T47D (cell line): ENCODE data around the gene SERPINB7.

Source experiments
- DNase-seq, 2 experiments: peaks; one replicate each; pipeline versions ENCODE4 v3.0.0 to v3.0.0-alpha.2; 2011 to 2012; ENCODE audit warnings: low read depth in 1 of 2, low spot score in 1 of 2
- JUND ChIP-seq: IDR thresholded peaks from 2 replicates; pipeline ENCODE4 v1.6.1; 2012; ENCODE audit warnings: low read depth
- in situ Hi-C: cut with HindIII; loops from 2 replicates; pipeline ENCODE4 v1.10.0; 2016; ENCODE audit warnings: low sequenced_read_pairs, low pct_unique_long_range_greater_than_20kb

Gene SERPINB7

DNA sequence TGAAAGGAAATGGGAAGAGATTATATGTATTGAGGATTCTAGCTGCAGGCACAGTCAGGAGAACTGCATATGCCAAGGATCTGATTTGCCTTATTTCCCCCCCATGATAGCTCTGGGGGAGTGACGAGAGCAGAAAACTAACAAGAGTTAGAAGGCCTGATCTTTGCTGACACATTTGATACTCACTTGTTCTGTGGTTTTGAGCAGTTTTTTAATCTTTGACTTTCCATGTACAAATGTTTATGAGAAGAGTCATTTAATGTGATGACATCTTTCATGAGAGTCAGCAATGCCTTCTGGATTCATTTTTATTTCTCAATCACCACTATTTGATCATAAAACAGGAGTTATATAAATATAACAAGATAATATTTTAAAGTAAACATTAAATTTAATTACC is 12.7 kb upstream of the SERPINB7 start:
- in situ Hi-C loops = no loop called here
- no peak for DNase-seq
- TF ChIP-seq JUND = no peak

- in situ Hi-C loops = no loop called here
- no peak for DNase-seq
- no peak for TF ChIP-seq JUND
Measured at GRCh38 chr18:63763831-63764600, 11.2 kb upstream of the SERPINB7 start.

DNA sequence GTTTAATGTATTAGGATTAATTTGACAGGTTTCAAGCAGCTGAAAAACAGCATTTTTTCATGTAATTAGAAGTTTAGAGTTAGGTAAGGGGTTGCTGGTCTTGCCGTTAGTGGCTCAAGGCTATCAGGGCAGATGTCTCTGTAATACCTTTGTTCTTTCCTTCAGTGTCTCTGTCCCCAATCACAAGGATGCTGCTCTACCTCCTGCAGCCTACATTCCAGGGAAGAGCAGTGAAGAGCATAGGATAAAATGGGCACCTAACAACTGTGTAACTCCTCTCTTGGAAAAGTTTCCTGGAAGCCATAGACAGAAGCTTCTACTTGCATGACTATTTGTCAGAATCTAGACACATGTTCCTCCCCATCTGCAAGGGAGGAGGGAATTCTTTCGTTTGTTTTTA is 9.4 kb upstream of the SERPINB7 start:
- no peak for DNase-seq
- no peak for TF ChIP-seq JUND
- in situ Hi-C loops = no loop called here

DNA sequence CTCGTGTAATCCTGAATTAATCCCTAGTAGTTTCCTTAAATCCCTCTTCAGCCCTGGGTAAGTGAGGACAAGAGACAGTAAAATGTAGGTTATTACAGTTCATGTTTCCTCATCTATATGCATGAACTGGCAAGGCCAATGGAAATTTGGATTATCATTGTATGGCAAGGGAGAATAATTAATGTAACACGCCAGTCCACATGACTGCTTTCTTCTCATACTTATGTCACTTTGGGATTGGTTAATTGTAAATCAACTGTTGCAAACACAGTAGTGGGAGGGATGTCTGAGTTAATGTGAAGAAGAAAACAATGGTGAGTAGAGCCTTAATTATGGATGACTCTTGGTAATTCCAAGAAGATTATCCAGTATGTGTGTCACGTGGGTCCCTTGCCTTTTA is 1.7 kb upstream of the SERPINB7 start:
- in situ Hi-C loops = no loop called here

DNA sequence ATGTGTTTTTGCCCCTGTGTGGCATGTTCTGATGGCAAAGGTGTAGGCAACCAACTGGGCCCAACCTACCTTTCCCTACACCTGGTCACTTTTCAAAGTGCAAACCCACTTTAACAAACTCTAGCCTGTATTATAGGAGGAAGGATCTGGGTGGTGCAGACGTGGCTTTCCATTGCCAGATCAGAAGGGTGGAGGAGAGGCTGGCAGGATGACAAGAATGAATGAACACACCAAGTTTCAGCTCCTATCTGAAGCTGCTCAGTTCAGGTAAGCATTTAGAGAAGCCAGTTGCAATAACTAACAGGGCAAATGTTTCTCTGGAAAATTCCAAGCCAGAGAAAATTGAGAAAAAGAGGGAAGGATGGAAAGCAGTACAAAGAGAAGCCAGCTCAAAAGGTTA is 707 bp upstream of the SERPINB7 start:
- no peak for TF ChIP-seq JUND
- in situ Hi-C loops = no loop called here
- DNase-seq = no peak

More for the DNA sequence above, 1.7 kb upstream of the SERPINB7 start:
- no peak for TF ChIP-seq JUND
- no peak for DNase-seq

GRCh38 chr18:63779386-63779785 is 4.2 kb downstream of the SERPINB7 start:
- DNase-seq = no peak
- in situ Hi-C loops = no loop called here

DNA sequence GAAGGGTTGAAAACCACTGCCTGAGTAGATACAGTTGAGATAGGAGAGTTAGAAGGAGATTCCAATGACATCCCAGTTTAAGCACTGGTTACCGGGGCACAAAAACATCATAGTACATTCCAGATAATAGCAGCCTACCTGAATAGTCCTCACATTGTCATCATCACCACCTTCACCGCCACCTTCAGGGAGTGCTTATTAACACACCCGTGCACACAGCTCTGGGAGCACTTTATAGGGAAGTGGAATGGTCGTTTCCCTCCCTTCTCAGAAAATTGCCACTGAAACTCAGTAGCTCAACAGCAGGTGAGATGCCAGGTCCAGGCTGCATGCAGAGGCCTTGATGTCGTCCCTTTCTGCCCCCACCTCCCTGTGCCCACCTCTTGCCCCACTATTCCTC is 8.2 kb downstream of the SERPINB7 start:
- DNase-seq = peak in 1 of 2 experiments; percentile 44
- in situ Hi-C loops = no loop called here
- no peak for TF ChIP-seq JUND

More at GRCh38 chr18:63779386-63779785, 4.2 kb downstream of the SERPINB7 start:
- TF ChIP-seq JUND = no peak

DNA sequence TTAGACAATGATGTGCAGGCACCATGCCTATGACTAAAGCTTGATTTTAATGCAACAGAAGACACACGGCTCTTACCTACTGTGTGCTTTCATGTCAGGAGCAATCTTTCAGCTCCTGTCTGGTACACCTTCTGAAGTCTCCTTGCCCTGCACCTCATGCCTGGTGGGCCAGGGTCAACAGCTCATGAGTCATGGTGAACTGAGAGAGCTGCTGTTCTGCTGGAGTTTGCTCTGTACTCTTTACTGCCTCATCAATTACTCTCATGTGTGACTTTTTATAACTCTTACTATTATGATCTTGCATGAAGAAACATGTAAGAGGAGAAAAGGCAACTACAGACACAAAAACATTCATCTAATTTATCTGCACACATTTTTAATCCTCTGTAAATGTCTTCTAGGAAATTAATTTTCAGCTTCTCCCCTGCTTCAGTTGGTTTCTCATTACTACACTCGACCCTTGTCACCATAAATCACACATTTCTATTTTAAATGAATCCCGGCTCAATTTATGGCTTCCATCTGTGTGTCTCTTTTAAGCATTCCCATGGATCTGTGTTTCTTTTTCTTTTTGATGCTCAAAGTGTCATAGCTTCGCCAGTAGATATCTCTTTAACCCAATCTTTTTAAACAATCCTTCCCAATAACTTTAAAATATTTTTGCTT is 9.7 kb downstream of the SERPINB7 start:
- TF ChIP-seq JUND = no peak
- in situ Hi-C loops = no loop called here
- DNase-seq = no peak

DNA sequence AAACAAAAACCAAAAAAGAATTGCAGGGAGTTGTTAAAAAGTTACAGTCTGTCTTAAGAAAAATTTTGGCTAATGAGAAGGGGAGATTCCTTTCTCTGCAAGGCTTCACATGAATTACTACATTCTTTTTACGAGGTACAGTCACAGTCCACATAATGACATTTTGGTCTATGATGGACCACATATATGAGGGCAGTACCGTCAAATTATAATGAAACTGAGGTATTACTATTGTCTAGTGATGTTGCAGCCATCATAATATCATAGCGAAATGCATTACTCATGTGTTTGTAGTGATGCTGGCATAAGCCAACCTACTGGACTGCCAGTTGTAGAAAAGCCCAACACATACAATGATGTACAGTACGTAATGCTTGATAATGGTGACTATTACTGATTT is 12.5 kb downstream of the SERPINB7 start:
- in situ Hi-C loops = no loop called here
- DNase-seq = no peak
- TF ChIP-seq JUND = no peak

GRCh38 chr18:63788447-63789096 is 13.4 kb downstream of the SERPINB7 start:
- no peak for TF ChIP-seq JUND
- in situ Hi-C loops = no loop called here
- DNase-seq = no peak

DNA sequence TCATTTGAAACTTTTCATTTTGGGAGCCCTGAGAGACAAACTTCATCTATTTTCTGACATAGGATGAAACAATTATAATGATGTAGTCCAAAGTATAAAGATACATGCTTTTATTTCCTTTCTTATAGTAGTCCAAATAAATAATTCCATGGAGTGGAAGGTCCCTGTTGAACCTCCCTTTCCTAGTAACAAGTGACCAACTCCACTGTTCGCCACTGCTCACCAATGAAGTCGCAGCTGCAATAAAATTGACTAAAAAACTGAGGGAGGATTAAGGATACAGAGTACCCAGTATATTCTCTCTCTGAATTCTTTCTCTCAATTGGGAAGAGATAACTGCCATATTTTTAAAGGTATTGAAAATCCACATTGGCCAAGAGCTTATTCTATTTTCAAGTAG is 14.1 kb downstream of the SERPINB7 start:
- TF ChIP-seq JUND = no peak
- DNase-seq = no peak
- in situ Hi-C loops = no loop called here

GRCh38 chr18:63795606-63796005 is 20.4 kb downstream of the SERPINB7 start:
- TF ChIP-seq JUND = no peak
- in situ Hi-C loops = no loop called here

GRCh38 chr18:63799189-63799588 is 24.0 kb downstream of the SERPINB7 start:
- DNase-seq = no peak
- in situ Hi-C loops = no loop called here
- TF ChIP-seq JUND = no peak

More at GRCh38 chr18:63795606-63796005, 20.4 kb downstream of the SERPINB7 start:
- no peak for DNase-seq
